ENCODE measurements around the gene PYGL. TPM values are rescaled to one million over a fixed set of nuclear protein-coding genes. Genes with fewer than 3 reads are reported as not detected.
"Not testable (repeated sequence)": the region's sequence is repeated elsewhere in the genome, so short reads cannot be mapped to it uniquely, and the experiment has no call there.

PYGL gene
- total and polyA plus RNA-seq, 5 experiments from 2014 or later, result 0.06 to 0.39 (median 0.22) TPM; not detected in 1

- Mint-ChIP-seq H3K27me3 (peaks cover 0 to 13% (median 6%) of the 10 kb centered on the region in 5 donors), H3K4me1 (peaks cover 0 to 5% (median 1%) of the 10 kb centered on the region in 4 donors), H3K27ac (no peak overlapping the region), H3K9me3 (no peaks in the 10 kb centered on the region), H3K4me3 (no peak overlapping the region), H3K36me3 (no peaks in the 10 kb centered on the region)
- ATAC-seq, result no peak
- POLR2A ChIA-PET, result no interaction called here
- DNase-seq, result no peak
These were observed 12.1 kb downstream of the PYGL start for GRCh38 chr14:50932156-50932555.

DNA sequence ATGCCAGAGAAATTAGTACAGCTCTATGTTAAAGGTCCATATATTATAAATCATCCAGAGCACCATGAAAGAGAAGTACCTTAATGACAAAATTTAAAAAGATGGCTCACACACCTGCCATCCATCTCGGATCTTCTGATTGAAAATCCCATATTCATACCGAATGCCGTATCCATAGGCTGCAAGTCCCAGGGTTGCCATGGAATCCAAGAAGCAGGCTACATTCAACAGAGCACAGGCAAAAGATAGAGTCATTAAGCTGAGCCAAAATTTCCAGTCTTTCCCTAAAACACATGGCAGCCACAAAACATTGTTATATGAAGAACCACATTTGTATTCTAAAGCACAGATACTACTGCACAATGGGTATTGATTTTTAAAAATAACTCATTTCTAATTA is 12.7 kb downstream of the PYGL start:
- POLR2A ChIA-PET, result no interaction called here
- H3K27me3 Mint-ChIP-seq, result peaks cover 0 to 13% (median 6%) of the 10 kb centered on the region in 5 donors
- no peak for ATAC-seq

DNA sequence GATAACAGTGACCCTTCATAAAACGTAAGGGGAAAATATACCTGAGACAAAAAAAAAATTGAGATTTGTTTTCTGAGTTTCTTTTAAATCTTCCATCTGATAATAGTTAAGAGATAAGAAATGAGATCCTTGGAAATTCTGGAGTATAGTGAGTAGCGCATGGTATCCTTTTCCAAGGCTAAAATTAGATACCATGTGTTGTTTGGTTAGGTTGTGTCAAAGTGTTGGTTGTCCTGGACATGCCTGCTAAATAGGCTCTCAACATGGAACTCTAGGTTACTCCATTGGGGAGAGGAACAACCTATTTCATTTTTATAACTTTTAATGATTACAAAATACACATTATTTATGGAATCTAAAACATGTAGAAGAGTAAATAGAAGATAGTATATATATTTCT is 14.8 kb downstream of the PYGL start:
- DNase-seq (no peak), ATAC-seq (no peak)
- H3K27ac Mint-ChIP-seq, result no peak overlapping the region
- peaks cover 0 to 10% (median 6%) of the 10 kb centered on the region in 5 donors for H3K27me3 Mint-ChIP-seq
- peaks cover 0 to 4% (median 1%) of the 10 kb centered on the region in 4 donors for H3K4me1 Mint-ChIP-seq
- POLR2A ChIA-PET, result no interaction called here
- H3K9me3 Mint-ChIP-seq, result no peaks in the 10 kb centered on the region
- no peak overlapping the region for H3K4me3 Mint-ChIP-seq
- no peaks in the 10 kb centered on the region for H3K36me3 Mint-ChIP-seq

More for the DNA sequence above, 12.7 kb downstream of the PYGL start:
- Mint-ChIP-seq H3K9me3 (no peaks in the 10 kb centered on the region), H3K4me3 (no peak overlapping the region), H3K27ac (no peak overlapping the region), H3K36me3 (no peaks in the 10 kb centered on the region), H3K4me1 (peaks cover 0 to 4% (median 1%) of the 10 kb centered on the region in 4 donors)
- no peak for DNase-seq

- DNase-seq (no peak), ATAC-seq (no peak)
- no peak overlapping the region for H3K4me3 Mint-ChIP-seq
- no peaks in the 10 kb centered on the region for H3K36me3 Mint-ChIP-seq
- peaks cover 0 to 4% (median 1%) of the 10 kb centered on the region in 4 donors for H3K4me1 Mint-ChIP-seq
- no peak overlapping the region for H3K27ac Mint-ChIP-seq
- POLR2A ChIA-PET, result no interaction called here
- peaks cover 0 to 4% (median 2%) of the 10 kb centered on the region in 5 donors for H3K27me3 Mint-ChIP-seq
- H3K9me3 Mint-ChIP-seq, result no peaks in the 10 kb centered on the region
These were observed 16.2 kb downstream of the PYGL start for GRCh38 chr14:50928002-50928635.

- Mint-ChIP-seq H3K9me3 (no peaks in the 10 kb centered on the region), H3K4me1 (peaks cover 0 to 4% (median 1%) of the 10 kb centered on the region in 4 donors), H3K36me3 (no peaks in the 10 kb centered on the region), H3K27ac (no peak overlapping the region), H3K27me3 (peaks cover 0 to 4% (median 2%) of the 10 kb centered on the region in 5 donors), H3K4me3 (no peak overlapping the region)
- ATAC-seq, result no peak
- DNase-seq, result no peak
- POLR2A ChIA-PET, result no interaction called here
These were observed 17.4 kb downstream of the PYGL start for GRCh38 chr14:50926851-50927386.

- DNase-seq (no peak), ATAC-seq (no peak)
- H3K27me3 Mint-ChIP-seq, result peaks cover 0 to 4% (median 2%) of the 10 kb centered on the region in 5 donors
- POLR2A ChIA-PET, result interaction anchor here (0.5 kb wide), 1 partner anchor 1289 kb away, joined by 7 read pairs; no protein-coding TSS in a partner anchor
- no peak overlapping the region for H3K4me3 Mint-ChIP-seq
- H3K27ac Mint-ChIP-seq, result no peak overlapping the region
- H3K4me1 Mint-ChIP-seq, result peaks cover 0 to 4% (median 1%) of the 10 kb centered on the region in 4 donors
- no peaks in the 10 kb centered on the region for H3K9me3 Mint-ChIP-seq
- H3K36me3 Mint-ChIP-seq, result no peaks in the 10 kb centered on the region
These were observed 19.4 kb downstream of the PYGL start for GRCh38 chr14:50924843-50925242.

- no peaks in the 10 kb centered on the region for H3K9me3 Mint-ChIP-seq
- H3K36me3 Mint-ChIP-seq, result no peaks in the 10 kb centered on the region
- POLR2A ChIA-PET, result no interaction called here
- DNase-seq, result no peak
- peaks cover 0 to 4% (median 1%) of the 10 kb centered on the region in 4 donors for H3K4me1 Mint-ChIP-seq
- no peak overlapping the region for H3K4me3 Mint-ChIP-seq
- no peak overlapping the region for H3K27ac Mint-ChIP-seq
- no peak for ATAC-seq
- peaks cover 0 to 4% (median 0%) of the 10 kb centered on the region in 5 donors for H3K27me3 Mint-ChIP-seq
These were observed 20.0 kb downstream of the PYGL start for GRCh38 chr14:50924236-50924635.

DNA sequence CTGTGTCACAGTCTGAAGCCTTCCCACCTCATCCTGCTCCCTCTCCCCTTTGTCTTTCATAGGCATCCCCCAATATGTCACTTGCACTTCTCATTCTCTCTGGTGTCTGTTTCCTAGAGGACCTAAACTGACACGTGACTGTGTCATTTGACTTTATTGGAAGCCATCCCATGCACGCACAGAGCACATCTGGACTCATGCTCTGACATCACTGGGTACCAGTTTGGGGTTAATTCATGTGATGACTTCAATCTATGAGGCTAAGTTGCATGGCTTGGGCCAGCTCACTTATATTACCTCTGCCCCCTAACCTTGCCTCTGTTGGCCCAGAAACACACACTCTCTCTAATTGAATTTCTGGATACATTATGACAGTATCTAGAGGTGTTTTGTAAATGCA is 21.5 kb downstream of the PYGL start:
- peaks cover 0 to 4% (median 1%) of the 10 kb centered on the region in 4 donors for H3K4me1 Mint-ChIP-seq
- H3K4me3 Mint-ChIP-seq, result no peak overlapping the region
- H3K9me3 Mint-ChIP-seq, result no peaks in the 10 kb centered on the region
- H3K27ac Mint-ChIP-seq, result no peak overlapping the region
- POLR2A ChIA-PET, result no interaction called here
- DNase-seq, result no peak
- no peak for ATAC-seq
- no peaks in the 10 kb centered on the region for H3K36me3 Mint-ChIP-seq
- peaks cover 0 to 4% (median 0%) of the 10 kb centered on the region in 5 donors for H3K27me3 Mint-ChIP-seq

GRCh38 chr14:50920482-50921230 is 23.6 kb downstream of the PYGL start:
- Mint-ChIP-seq H3K36me3 (no peaks in the 10 kb centered on the region), H3K4me3 (no peak overlapping the region), H3K27ac (no peak overlapping the region), H3K9me3 (no peaks in the 10 kb centered on the region), H3K27me3 (peaks cover 0 to 9% (median 1%) of the 10 kb centered on the region in 5 donors), H3K4me1 (no peaks in the 10 kb centered on the region)
- no peak for DNase-seq
- POLR2A ChIA-PET, result no interaction called here
- ATAC-seq, result no peak

GRCh38 chr14:50919524-50919923 is 24.8 kb downstream of the PYGL start:
- H3K27me3 Mint-ChIP-seq, H3K36me3 Mint-ChIP-seq, DNase-seq, H3K9me3 Mint-ChIP-seq, H3K4me1 Mint-ChIP-seq, ATAC-seq, H3K27ac Mint-ChIP-seq, POLR2A ChIA-PET, H3K4me3 Mint-ChIP-seq: not testable (repeated sequence)

- no peaks in the 10 kb centered on the region for H3K9me3 Mint-ChIP-seq
- POLR2A ChIA-PET, result interaction anchor here (0.6 kb wide), 1 partner anchor 65 kb away, joined by 3 read pairs; no protein-coding TSS in a partner anchor
- no peak overlapping the region for H3K27ac Mint-ChIP-seq
- H3K4me1 Mint-ChIP-seq, result no peaks in the 10 kb centered on the region
- ATAC-seq, result no peak
- H3K4me3 Mint-ChIP-seq, result no peak overlapping the region
- DNase-seq, result no peak
- H3K36me3 Mint-ChIP-seq, result peaks cover 0 to 2% (median 0%) of the 10 kb centered on the region in 3 donors
- peaks cover 0 to 14% (median 5%) of the 10 kb centered on the region in 5 donors for H3K27me3 Mint-ChIP-seq
These were observed 26.8 kb downstream of the PYGL start for GRCh38 chr14:50917449-50917848.

DNA sequence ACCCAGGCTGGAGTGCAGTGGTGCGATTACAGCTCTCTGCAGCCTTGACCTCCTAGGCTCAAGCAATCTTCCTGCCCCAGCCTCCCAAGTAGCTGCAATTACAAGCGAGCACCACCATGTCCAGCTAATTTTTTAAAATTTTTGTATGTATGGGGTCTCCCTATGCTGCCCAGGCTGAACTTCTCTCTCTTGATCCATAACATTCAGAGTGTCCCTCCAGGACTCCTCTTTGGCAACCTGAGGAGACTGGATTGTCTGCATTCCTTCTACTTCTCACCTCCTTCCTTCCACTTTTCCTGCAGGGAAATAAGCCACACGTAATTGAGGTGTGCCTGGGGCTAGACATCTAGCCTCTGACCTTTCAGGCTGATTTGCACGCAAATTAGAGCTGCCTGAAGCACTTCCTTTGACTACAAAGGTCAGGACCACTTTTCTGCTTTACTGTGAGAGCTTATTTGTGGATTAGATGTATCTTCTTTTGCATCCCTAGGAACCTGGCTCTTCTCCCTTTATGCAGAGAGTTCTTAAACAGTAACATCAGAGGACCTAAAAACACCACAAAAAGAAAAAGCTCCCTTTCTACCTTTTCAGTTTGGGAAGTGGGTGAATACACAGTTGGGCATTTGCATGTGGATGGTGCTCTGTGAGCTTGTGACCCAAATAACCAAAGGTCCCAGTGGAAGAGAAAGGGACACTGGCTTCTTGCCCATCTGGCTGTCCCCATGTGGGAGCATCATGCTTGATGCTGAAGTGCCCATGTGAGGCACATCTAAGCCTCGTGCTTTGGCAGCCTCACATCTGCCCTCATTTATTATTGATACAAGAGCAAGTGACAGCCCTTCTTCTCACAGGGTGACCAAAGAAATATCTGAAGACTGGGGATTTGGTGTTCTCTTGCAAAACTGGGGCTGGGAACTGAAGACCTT is 33.5 kb downstream of the PYGL start:
- DNase-seq (no peak), ATAC-seq (no peak)
- Mint-ChIP-seq H3K9me3 (peaks cover 0 to 3% (median 0%) of the 10 kb centered on the region in 9 donors), H3K27ac (no peak overlapping the region), H3K27me3 (peaks cover 0 to 29% (median 7%) of the 10 kb centered on the region in 5 donors), H3K36me3 (peaks cover 0 to 2% (median 0%) of the 10 kb centered on the region in 3 donors), H3K4me3 (no peak overlapping the region), H3K4me1 (no peaks in the 10 kb centered on the region)
- POLR2A ChIA-PET, result no interaction called here

Data from naive thymus-derived CD8-positive, alpha-beta T cell (primary cell).